ENCODE results near the gene HOGA1.

The HOGA1 gene

GRCh38 chr10:97577701-97578100 is 6.5 kb upstream of the HOGA1 start:
- no peak for TF ChIP-seq CTCF (IDR thresholded peaks at IDR 0.05; ENCODE audit: insufficient read depth, low read depth, low read length, missing control alignments)
- H3K4me3 ChIP-seq (ENCODE audit: low read length): no peak overlapping the region
- no peak for DNase-seq (ENCODE audit: low read depth)

GRCh38 chr10:97578171-97578844 is 5.9 kb upstream of the HOGA1 start:
- no peak for TF ChIP-seq CTCF (IDR thresholded peaks at IDR 0.05; ENCODE audit: insufficient read depth, low read depth, low read length, missing control alignments)
- no peak overlapping the region for H3K4me3 ChIP-seq (ENCODE audit: low read length)
- DNase-seq (ENCODE audit: low read depth): no peak

GRCh38 chr10:97580421-97581367 is 3.5 kb upstream of the HOGA1 start:
- H3K4me3 ChIP-seq (ENCODE audit: low read length): no peak overlapping the region
- no peak for TF ChIP-seq CTCF (IDR thresholded peaks at IDR 0.05; ENCODE audit: insufficient read depth, low read depth, low read length, missing control alignments)
- no peak for DNase-seq (ENCODE audit: low read depth)

- DNase-seq (ENCODE audit: low read depth): no peak
- TF ChIP-seq CTCF (IDR thresholded peaks at IDR 0.05; ENCODE audit: insufficient read depth, low read depth, low read length, missing control alignments): no peak
- no peak overlapping the region for H3K4me3 ChIP-seq (ENCODE audit: low read length)
These were observed 2.0 kb upstream of the HOGA1 start for GRCh38 chr10:97582169-97582568.

- TF ChIP-seq CTCF (IDR thresholded peaks at IDR 0.05; ENCODE audit: insufficient read depth, low read depth, low read length, missing control alignments): no peak
- DNase-seq (ENCODE audit: low read depth): no peak
- H3K4me3 ChIP-seq (ENCODE audit: low read length): no peak overlapping the region
These were observed 713 bp upstream of the HOGA1 start for GRCh38 chr10:97583476-97583875.

GRCh38 chr10:97584798-97585438 is 729 bp downstream of the HOGA1 start:
- H3K4me3 ChIP-seq (ENCODE audit: low read length): no peak overlapping the region
- TF ChIP-seq CTCF (IDR thresholded peaks at IDR 0.05; ENCODE audit: insufficient read depth, low read depth, low read length, missing control alignments): no peak

More at GRCh38 chr10:97584798-97585438, 729 bp downstream of the HOGA1 start:
- no peak for DNase-seq (ENCODE audit: low read depth)
